Activated gamma-delta T cell (primary cell): ENCODE measurements around the gene CSTPP1.
"Not testable (repeated sequence)": the region's sequence is repeated elsewhere in the genome, so short reads cannot be mapped to it uniquely, and the experiment has no call there.

Source experiments
- DNase-seq: peaks from one replicate; lab custom pipeline; 2025; lab: John Stamatoyannopoulos, UW

The CSTPP1 gene

GRCh38 chr11:47099918-47100315, 163.4 kb downstream of the CSTPP1 start:
- no peak for DNase-seq

GRCh38 chr11:47101406-47101805, 164.8 kb downstream of the CSTPP1 start:
- DNase-seq = no peak

- DNase-seq = no peak
Observed at GRCh38 chr11:47104261-47104950, 167.8 kb downstream of the CSTPP1 start.

- DNase-seq = no peak
Observed at GRCh38 chr11:47105541-47105940, 169.0 kb downstream of the CSTPP1 start.

- no peak for DNase-seq
Observed at GRCh38 chr11:47105974-47106373, 169.4 kb downstream of the CSTPP1 start.

- DNase-seq = no peak
Observed at GRCh38 chr11:47106798-47107411, 170.3 kb downstream of the CSTPP1 start.

- no peak for DNase-seq
Observed at GRCh38 chr11:47107744-47108143, 171.2 kb downstream of the CSTPP1 start.

- DNase-seq = no peak
Observed at GRCh38 chr11:47108214-47108613, 171.7 kb downstream of the CSTPP1 start.

GRCh38 chr11:47109051-47109726, 172.6 kb downstream of the CSTPP1 start:
- no peak for DNase-seq

- no peak for DNase-seq
Observed at GRCh38 chr11:47109727-47110246, 173.2 kb downstream of the CSTPP1 start.

- no peak for DNase-seq
Observed at GRCh38 chr11:47111318-47111804, 174.8 kb downstream of the CSTPP1 start.

- DNase-seq = not testable (repeated sequence)
Observed at GRCh38 chr11:47112941-47113340, 176.4 kb downstream of the CSTPP1 start.

- not testable (repeated sequence) for DNase-seq
Observed at GRCh38 chr11:47118958-47119688, 182.6 kb downstream of the CSTPP1 start.

GRCh38 chr11:47121056-47121455, 184.5 kb downstream of the CSTPP1 start:
- DNase-seq = no peak

- DNase-seq = no peak
Observed at GRCh38 chr11:47121731-47122130, 185.2 kb downstream of the CSTPP1 start.

GRCh38 chr11:47123094-47123493, 186.5 kb downstream of the CSTPP1 start:
- DNase-seq = no peak

GRCh38 chr11:47124675-47125074, 188.1 kb downstream of the CSTPP1 start:
- DNase-seq = no peak

GRCh38 chr11:47125083-47125482, 188.5 kb downstream of the CSTPP1 start:
- no peak for DNase-seq

GRCh38 chr11:47127213-47127612, 190.7 kb downstream of the CSTPP1 start:
- no peak for DNase-seq

GRCh38 chr11:47130543-47130942, 194.0 kb downstream of the CSTPP1 start:
- no peak for DNase-seq

GRCh38 chr11:47131136-47131535, 194.6 kb downstream of the CSTPP1 start:
- no peak for DNase-seq

- DNase-seq = no peak
Observed at GRCh38 chr11:47132490-47132889, 195.9 kb downstream of the CSTPP1 start.
